GM12891 (cell line): ENCODE measurements around the gene RDX.
"Not testable (repeated sequence)": the region's sequence is repeated elsewhere in the genome, so short reads cannot be mapped to it uniquely, and the experiment has no call there.

Experiments
- DNase-seq: peaks from one replicate; pipeline ENCODE4 v3.0.0; 2011; ENCODE audit warnings: low spot score; ENCODE audit not compliant: insufficient read length
- FAIRE-seq: peaks from 2 replicates; lab custom pipeline; 2011; peaks lifted over from hg19 to GRCh38; lab: Jason Lieb, UNC
- PAX5 ChIP-seq: IDR thresholded peaks from 2 replicates; pipeline ENCODE4 v1.6.1; 2011; ENCODE audit warnings: low read length, moderate library complexity, mild to moderate bottlenecking; ENCODE audit not compliant: insufficient read depth, severe bottlenecking
- POLR2A ChIP-seq: IDR thresholded peaks from 2 replicates; pipeline ENCODE4 v1.6.1; 2011; ENCODE audit warnings: low read depth, low read length, control low read depth
- POLR2AphosphoS5 ChIP-seq: IDR thresholded peaks from 2 replicates; pipeline ENCODE4 v1.6.1; 2011; ENCODE audit warnings: low read depth, low read length, control low read depth
- POU2F2 ChIP-seq: IDR thresholded peaks from 2 replicates; pipeline ENCODE4 v1.6.1; 2011; ENCODE audit warnings: low read depth, mild to moderate bottlenecking, control low read depth, low read length, moderate library complexity
- SPI1 ChIP-seq: IDR thresholded peaks from 2 replicates; pipeline ENCODE4 v1.6.1; 2011; ENCODE audit warnings: low read depth, low read length, control low read depth
- TAF1 ChIP-seq: IDR thresholded peaks from 2 replicates; pipeline ENCODE4 v1.6.1; 2011; ENCODE audit warnings: low read depth, low read length, control low read depth

The RDX gene

DNA sequence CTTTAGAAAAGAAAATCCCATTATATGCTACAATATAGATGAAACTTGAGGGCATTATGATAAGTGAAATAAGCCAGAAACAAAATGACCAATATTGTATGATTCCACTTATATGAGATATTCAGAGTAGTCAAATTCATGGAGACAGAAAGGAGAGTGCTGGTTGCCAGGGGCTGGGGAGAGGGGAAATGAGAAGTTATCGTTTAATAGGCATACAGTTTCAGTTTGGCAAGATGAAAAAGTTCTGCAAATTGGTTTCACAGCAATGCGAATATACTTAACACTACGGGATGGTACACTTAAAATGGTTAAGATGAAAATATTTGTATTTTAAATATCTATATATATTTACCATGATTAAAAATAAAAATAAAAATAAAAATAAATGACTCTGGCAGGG is 31.1 kb upstream of the RDX start:
- TF ChIP-seq PAX5 (no peak), POU2F2 (no peak), POLR2AphosphoS5 (no peak), TAF1 (no peak), SPI1 (peak; percentile 25; the same call in 1 of the 2 replicates)
- no peak for FAIRE-seq

GRCh38 chr11:110323786-110324185 is 27.4 kb upstream of the RDX start:
- no peak for TF ChIP-seq POU2F2
- DNase-seq, result no peak
- no peak for FAIRE-seq

More for the DNA sequence above, 31.1 kb upstream of the RDX start:
- DNase-seq, result no peak

DNA sequence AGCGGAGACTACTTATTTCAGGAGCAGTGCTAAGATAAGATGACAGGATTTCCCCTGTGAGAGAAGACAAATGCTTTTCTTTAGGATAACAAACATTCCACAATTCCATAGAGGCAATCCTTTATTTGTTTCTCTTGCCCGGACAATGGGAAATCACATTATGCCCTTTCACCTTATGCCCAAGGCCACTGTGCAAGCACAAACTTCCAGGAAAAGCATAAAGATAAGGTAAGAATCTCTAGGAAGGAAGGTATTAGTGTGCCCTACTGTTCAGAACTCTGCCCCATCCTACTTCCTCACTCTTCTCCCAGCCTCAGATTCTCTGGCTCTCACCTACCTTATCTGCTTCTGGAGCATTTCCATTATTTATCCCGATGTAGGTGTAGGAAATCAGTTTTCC is 23.1 kb upstream of the RDX start:
- DNase-seq, result no peak
- no peak for FAIRE-seq
- no peak for TF ChIP-seq SPI1
- no peak for TF ChIP-seq POLR2A
- no peak for TF ChIP-seq POLR2AphosphoS5
- TF ChIP-seq PAX5, result no peak
- no peak for TF ChIP-seq POU2F2
- no peak for TF ChIP-seq TAF1

DNA sequence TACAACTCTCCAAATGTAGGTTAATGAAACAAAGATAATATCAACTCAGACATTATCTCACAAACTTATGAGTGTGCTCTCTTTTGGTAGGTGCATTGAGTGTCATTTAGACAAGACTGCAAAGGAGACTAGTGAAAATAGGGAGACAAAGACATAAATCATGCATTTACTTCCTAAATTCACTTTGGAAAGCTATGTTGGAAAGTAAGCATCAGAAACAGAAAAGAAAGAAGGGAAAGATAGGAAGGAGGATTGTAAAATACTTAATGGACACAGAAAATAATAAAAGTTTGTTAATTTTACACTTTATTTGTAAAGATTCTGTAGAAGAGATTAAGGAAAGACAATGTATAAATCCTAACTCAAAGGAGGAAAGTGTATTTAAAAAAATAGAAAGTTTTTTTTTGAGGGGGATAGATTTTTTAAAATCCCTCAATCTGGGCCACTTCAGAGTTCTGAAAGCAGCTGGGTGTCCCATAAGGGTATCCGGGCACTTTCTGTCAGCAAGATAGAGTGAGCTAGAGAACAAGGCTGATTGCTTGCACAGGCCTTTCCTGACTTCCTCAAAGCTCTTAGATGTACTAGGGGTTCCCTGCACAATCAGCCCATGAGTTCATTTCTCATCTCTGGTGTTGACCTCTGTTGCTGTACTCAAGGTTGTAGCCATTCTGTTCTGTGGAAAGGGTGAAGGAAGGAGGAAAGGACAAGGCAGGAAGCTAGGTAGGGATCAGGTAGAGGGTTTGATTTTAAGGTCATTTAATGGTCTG is 22.4 kb upstream of the RDX start:
- no peak for TF ChIP-seq POU2F2
- TF ChIP-seq SPI1, result 0 out of 2 replicates have a peak, but pooled peaks have one; percentile 20
- no peak for FAIRE-seq
- DNase-seq, result no peak

DNA sequence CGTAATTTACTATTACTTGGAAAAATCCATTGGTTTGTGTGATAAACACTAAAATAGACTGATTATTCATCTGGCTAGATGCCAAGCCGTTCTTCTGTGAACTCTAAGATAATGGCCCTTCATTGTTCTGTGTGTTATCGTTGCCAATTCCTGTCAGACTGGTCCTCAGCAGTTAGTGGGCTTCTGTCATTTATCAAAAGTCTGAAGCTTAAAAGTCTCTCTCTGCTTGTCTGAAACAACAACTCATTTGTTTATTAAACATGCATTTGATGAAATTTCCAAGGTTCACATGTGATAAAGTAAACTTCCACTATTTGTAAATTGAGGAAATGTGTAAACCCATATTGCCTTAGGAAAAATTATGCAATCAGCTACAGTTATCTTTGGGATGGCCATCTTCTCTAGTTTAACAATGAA is 21.1 kb upstream of the RDX start:
- no peak for TF ChIP-seq POU2F2
- no peak for TF ChIP-seq TAF1
- TF ChIP-seq PAX5, result no peak
- TF ChIP-seq SPI1, result no peak
- no peak for TF ChIP-seq POLR2A
- no peak for TF ChIP-seq POLR2AphosphoS5

GRCh38 chr11:110314366-110315095 is 18.1 kb upstream of the RDX start:
- TF ChIP-seq PAX5 (no peak), POU2F2 (no peak), SPI1 (no peak), POLR2A (no peak), POLR2AphosphoS5 (no peak), TAF1 (no peak)
- no peak for DNase-seq
- FAIRE-seq, result no peak

More for the DNA sequence above, 21.1 kb upstream of the RDX start:
- no peak for DNase-seq
- FAIRE-seq, result no peak

DNA sequence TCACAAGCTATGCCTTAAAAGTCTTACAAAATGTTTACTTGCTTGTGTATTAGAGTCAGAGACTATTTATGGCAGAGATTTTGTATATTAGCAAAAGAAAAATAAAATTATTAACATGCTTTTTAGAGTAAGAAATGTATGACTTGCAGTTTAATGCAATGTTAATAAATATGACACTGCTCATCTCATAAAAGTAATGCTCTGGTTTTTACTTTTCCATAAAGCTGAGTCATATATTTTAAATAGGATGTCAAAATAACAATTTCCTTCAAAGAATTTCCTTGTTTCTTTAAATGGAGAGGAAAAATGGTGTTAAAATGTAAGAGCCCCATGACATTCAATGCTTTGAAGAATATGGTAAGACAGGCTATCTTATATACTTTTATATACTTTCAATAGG is 16.3 kb upstream of the RDX start:
- no peak for TF ChIP-seq TAF1
- TF ChIP-seq POU2F2, result no peak
- no peak for TF ChIP-seq POLR2AphosphoS5
- no peak for TF ChIP-seq POLR2A
- FAIRE-seq (no peak), DNase-seq (no peak)

DNA sequence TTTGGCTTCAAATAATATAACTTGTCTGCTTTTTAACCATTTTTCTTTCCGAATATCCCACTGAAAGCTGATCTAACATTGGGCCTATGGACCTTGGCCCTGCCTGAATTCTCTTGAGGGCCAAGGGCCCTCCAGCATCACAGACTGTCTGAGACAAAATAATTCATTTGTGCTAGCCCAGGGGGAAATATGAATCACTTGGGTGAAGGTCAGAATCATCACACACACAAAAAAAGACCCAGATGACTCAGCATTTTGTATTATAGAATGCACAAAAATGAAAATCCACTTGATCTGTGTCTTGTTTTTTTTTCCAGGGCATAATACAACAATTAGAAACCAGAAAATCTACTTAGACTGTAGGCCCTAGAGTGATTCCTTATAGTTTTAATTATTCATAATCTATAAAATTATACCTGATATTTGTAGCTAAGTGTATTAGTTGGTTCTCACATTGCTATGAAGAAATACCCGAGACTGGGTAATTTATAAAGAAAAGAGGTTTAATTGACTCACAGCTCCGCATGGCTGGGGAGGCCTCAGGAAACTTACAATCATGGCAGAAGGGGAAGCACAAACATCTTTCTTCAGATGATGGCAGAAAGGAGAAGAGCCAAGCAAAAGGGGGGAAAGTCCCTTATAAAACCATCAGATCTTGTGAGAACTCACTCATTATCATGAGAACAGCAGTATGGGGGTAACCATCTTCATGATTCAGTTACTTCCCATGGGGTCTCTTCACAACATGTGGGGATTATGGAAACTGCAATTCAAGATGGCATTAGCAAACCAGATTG is 15.6 kb upstream of the RDX start:
- DNase-seq, result no peak

DNA sequence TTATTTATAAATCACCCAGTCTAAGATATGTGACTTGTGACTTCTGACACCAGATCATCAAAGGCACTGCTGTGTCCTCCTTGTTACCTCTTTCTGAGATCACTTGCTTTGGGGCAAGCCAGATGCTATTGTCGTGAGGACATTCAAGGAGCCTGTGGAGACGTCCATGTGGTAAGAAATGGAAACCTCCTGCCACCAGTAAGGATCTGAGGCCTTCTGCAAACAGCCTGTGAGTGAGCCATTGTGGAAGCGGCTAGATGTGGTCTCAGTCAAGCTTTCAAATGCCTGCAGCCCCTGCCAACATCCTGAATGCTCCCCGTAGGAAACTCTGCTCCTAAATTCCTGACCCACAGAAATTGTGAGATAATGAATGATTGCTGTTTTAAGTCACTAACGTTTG is 11.7 kb upstream of the RDX start:
- FAIRE-seq (no peak), DNase-seq (no peak)
- TF ChIP-seq TAF1 (no peak), PAX5 (no peak), SPI1 (no peak), POLR2AphosphoS5 (no peak)

More for the DNA sequence above, 15.6 kb upstream of the RDX start:
- no peak for FAIRE-seq
- no peak for TF ChIP-seq POU2F2
- no peak for TF ChIP-seq POLR2AphosphoS5
- TF ChIP-seq TAF1, result no peak
- TF ChIP-seq PAX5, result no peak
- TF ChIP-seq POLR2A, result no peak
- TF ChIP-seq SPI1, result peak; percentile 16; the same call in 1 of the 2 replicates

GRCh38 chr11:110306019-110306388 is 9.6 kb upstream of the RDX start:
- not testable (repeated sequence) for FAIRE-seq, DNase-seq
